Tibial nerve (tissue), 4 donors: ENCODE results near the gene MRPS5.

Experiments
- CTCF ChIP-seq, 5 experiments: fragments of 200-600 bp in 3 of 5; fragments of 450-650 bp in 2 of 5; sonication (generic) in 3 of 5; IDR thresholded peaks; one replicate each; pipeline ENCODE4 v1.5.1; 2016 to 2019; ENCODE audit warnings: antibody characterized with exemption in 5 of 5, mild to moderate bottlenecking in 3 of 5, moderate library complexity in 2 of 5
- EP300 ChIP-seq, 2 donors: sonication (generic); formaldehyde crosslinking; IDR thresholded peaks; one replicate each; pipeline ENCODE4 v1.6.1; 2017; ENCODE audit warnings: antibody characterized with exemption in 2 of 2, mild to moderate bottlenecking in 1 of 2
- POLR2A ChIP-seq, 2 donors: fragments of 450-650 bp; IDR thresholded peaks; one replicate each; pipeline ENCODE4 v1.6.1; 2017; ENCODE audit warnings: antibody characterized with exemption in 2 of 2, mild to moderate bottlenecking in 2 of 2, moderate library complexity in 2 of 2

GRCh38 chr2:95038635-95039298 is 82.8 kb downstream of the MRPS5 start:
- TF ChIP-seq CTCF (IDR thresholded peaks at IDR 0.05) (no peak), POLR2A (IDR thresholded peaks at IDR 0.05) (no peak), EP300 (IDR thresholded peaks at IDR 0.05) (no peak)
